H1 (cell line): Measurements from ENCODE around the gene C6orf58. TPM values are rescaled to one million over a fixed set of nuclear protein-coding genes. Genes with fewer than 3 reads are reported as not detected.

Experiments
- CTCF ChIA-PET: fragments of 300-600 bp; sonication (Branson Sonifier 250); formaldehyde crosslinking; loops from one replicate; lab custom pipeline; 2021; ENCODE audit not compliant: partially characterized antibody; lab: Charles Lee
- POLR2A ChIA-PET: fragments of 300-600 bp; sonication (Branson Sonifier 250); formaldehyde crosslinking; loops from one replicate; lab custom pipeline; 2021; ENCODE audit warnings: inconsistent platforms; ENCODE audit not compliant: partially characterized antibody; lab: Charles Lee
- DNase-seq, 2 experiments: peaks; one replicate each; pipeline versions ENCODE4 v3.0.0 to v3.0.0-alpha.2; 2010 to 2022; ENCODE audit warnings: low spot score in 2 of 2, low read depth in 1 of 2, mixed read lengths in 1 of 2
- FAIRE-seq: peaks from 2 replicates; lab custom pipeline; 2011; peaks lifted over from hg19 to GRCh38; lab: Jason Lieb, UNC
- H2AFZ ChIP-seq: 2 replicates; pipeline ENCODE4 v1.8.1; 2012; ENCODE audit warnings: low read length, inconsistent platforms
- H2AK5ac ChIP-seq: 2 replicates; pipeline ENCODE4 v1.6.1; 2013; ENCODE audit warnings: low read depth, low read length
- H2BK120ac ChIP-seq: replicated peaks from 2 replicates; pipeline ENCODE3; 2013; ENCODE audit warnings: low read depth, low read length, inconsistent platforms
- H2BK12ac ChIP-seq: 2 replicates; pipeline ENCODE4 v1.6.1; 2013; ENCODE audit warnings: low read depth, low read length
- H2BK15ac ChIP-seq: 2 replicates; pipeline ENCODE4 v1.6.1; 2013; ENCODE audit warnings: low read length
- H2BK20ac ChIP-seq: 2 replicates; pipeline ENCODE4 v1.6.1; 2013; ENCODE audit warnings: low read length
- H2BK5ac ChIP-seq: 2 replicates; pipeline ENCODE4 v1.6.1; 2013; ENCODE audit warnings: low read depth, low read length
- H3K14ac ChIP-seq: 2 replicates; pipeline ENCODE4 v1.6.1; 2013; ENCODE audit warnings: inconsistent platforms; ENCODE audit not compliant: insufficient read length
- H3K18ac ChIP-seq: 2 replicates; pipeline ENCODE4 v1.6.1; 2013; ENCODE audit warnings: low read length; ENCODE audit errors: extremely low read depth
- H3K23ac ChIP-seq: 2 replicates; pipeline ENCODE4 v1.6.1; 2013; ENCODE audit warnings: inconsistent platforms; ENCODE audit not compliant: insufficient read length
- H3K23me2 ChIP-seq: 2 replicates; pipeline ENCODE4 v1.6.1; 2013; ENCODE audit warnings: low read depth, low read length
- H3K27ac ChIP-seq: 2 replicates; pipeline ENCODE4 v1.6.1; 2011; ENCODE audit warnings: low read depth, low read length, inconsistent platforms
- H3K27me3 ChIP-seq, 4 experiments: replicated peaks in 1 of 4; 1 replicate in 1 of 4; 2 replicates in 3 of 4; pipeline versions ENCODE4 v1.6.1 to v1.8.1; 2011 to 2013; ENCODE audit warnings: low read length in 3 of 4, mild to moderate bottlenecking in 3 of 4, inconsistent platforms in 2 of 4, mixed read lengths in 2 of 4, moderate library complexity in 1 of 4; ENCODE audit not compliant: control insufficient read depth in 3 of 4, insufficient read depth in 3 of 4; ENCODE audit errors: extremely low read depth in 1 of 4
- H3K36me3 ChIP-seq, 4 experiments: 2 replicates each; pipeline versions ENCODE4 v1.6.1 to v1.8.1; 2011 to 2013; ENCODE audit warnings: mild to moderate bottlenecking in 4 of 4, low read length in 3 of 4, moderate library complexity in 2 of 4, control low read depth in 1 of 4, inconsistent platforms in 1 of 4; ENCODE audit not compliant: insufficient read depth in 4 of 4, control insufficient read depth in 2 of 4
- H3K4ac ChIP-seq: replicated peaks from 2 replicates; pipeline ENCODE3; 2013; ENCODE audit warnings: low read length, low read depth, mixed read lengths, inconsistent platforms; ENCODE audit not compliant: insufficient read length
- H3K4me1 ChIP-seq, 4 experiments: replicated peaks in 1 of 4; 1 replicate in 1 of 4; 2 replicates in 3 of 4; pipeline versions ENCODE4 v1.6.1 to v1.8.1; 2011 to 2013; ENCODE audit warnings: low read length in 3 of 4, inconsistent platforms in 2 of 4, mixed read lengths in 1 of 4; ENCODE audit not compliant: insufficient read depth in 4 of 4, control insufficient read depth in 3 of 4
- H3K4me2 ChIP-seq, 2 experiments: 2 replicates each; pipeline versions ENCODE4 v1.6.1 to v1.8.1; 2011 to 2013; ENCODE audit warnings: low read depth in 2 of 2, low read length in 2 of 2, control low read depth in 1 of 2, inconsistent platforms in 1 of 2, mild to moderate bottlenecking in 1 of 2; ENCODE audit not compliant: insufficient read depth in 1 of 2
- H3K4me3 ChIP-seq, 4 experiments: fragments of 200-600, 300-600 bp in 1 of 4; sonication (generic), shearing (Covaris generic), sonication (Bioruptor Twin) in 1 of 4; 2 replicates each; pipeline versions ENCODE4 v1.5.1 to v1.8.1; 2011 to 2016; ENCODE audit warnings: low read length in 4 of 4, low read depth in 3 of 4, control low read depth in 2 of 4, inconsistent platforms in 2 of 4, mild to moderate bottlenecking in 2 of 4, mixed read lengths in 1 of 4, moderate library complexity in 1 of 4; ENCODE audit not compliant: insufficient read depth in 2 of 4; ENCODE audit errors: extremely low read depth in 1 of 4
- H3K56ac ChIP-seq: replicated peaks from 2 replicates; pipeline ENCODE3; 2013; ENCODE audit warnings: low read depth, mild to moderate bottlenecking, mixed read lengths, low read length, inconsistent platforms; ENCODE audit not compliant: insufficient read length
- H3K79me1 ChIP-seq: 2 replicates; pipeline ENCODE4 v1.6.1; 2013; ENCODE audit warnings: low read depth, low read length, control low read depth
- H3K79me2 ChIP-seq, 2 experiments: 2 replicates each; pipeline versions ENCODE4 v1.6.1 to v1.8.1; 2012 to 2013; ENCODE audit warnings: low read length in 2 of 2, mild to moderate bottlenecking in 2 of 2, inconsistent platforms in 1 of 2; ENCODE audit not compliant: insufficient read depth in 2 of 2, control insufficient read depth in 1 of 2
- H3K9ac ChIP-seq, 4 experiments: replicated peaks in 1 of 4; 1 replicate in 1 of 4; 2 replicates in 3 of 4; pipeline versions ENCODE4 v1.6.1 to v1.8.1; 2011 to 2013; ENCODE audit warnings: low read depth in 3 of 4, low read length in 3 of 4, control low read depth in 2 of 4, mild to moderate bottlenecking in 2 of 4, moderate library complexity in 2 of 4, inconsistent platforms in 1 of 4; ENCODE audit errors: extremely low read depth in 1 of 4
- H3K9me3 ChIP-seq, 2 experiments: 2 replicates each; pipeline versions ENCODE4 v1.6.1 to v1.8.1; 2012 to 2013; ENCODE audit warnings: mild to moderate bottlenecking in 2 of 2, moderate library complexity in 2 of 2, control low read depth in 1 of 2, inconsistent platforms in 1 of 2, low read depth in 1 of 2, low read length in 1 of 2, mixed read lengths in 1 of 2; ENCODE audit not compliant: insufficient read depth in 2 of 2
- H4K20me1 ChIP-seq, 2 experiments: replicated peaks in 1 of 2; 2 replicates each; pipeline versions ENCODE3 to v1.8.1; 2011 to 2013; ENCODE audit warnings: inconsistent platforms in 2 of 2, low read length in 2 of 2, mild to moderate bottlenecking in 1 of 2; ENCODE audit not compliant: insufficient read depth in 2 of 2, control insufficient read depth in 1 of 2
- H4K5ac ChIP-seq: 2 replicates; pipeline ENCODE4 v1.6.1; 2013; ENCODE audit warnings: low read length, low read depth, mixed read lengths, inconsistent platforms; ENCODE audit not compliant: insufficient read length
- H4K8ac ChIP-seq: 2 replicates; pipeline ENCODE4 v1.8.0; 2013; ENCODE audit warnings: mild to moderate bottlenecking, moderate library complexity, low read length, inconsistent platforms; ENCODE audit not compliant: insufficient read depth; ENCODE audit errors: extremely low read depth
- H4K91ac ChIP-seq: replicated peaks from 2 replicates; pipeline ENCODE3; 2013; ENCODE audit warnings: low read length, mixed read lengths, inconsistent platforms; ENCODE audit not compliant: insufficient read length
- ASH2L ChIP-seq: fragments of 200-600, 300-600 bp; sonication (generic); IDR thresholded peaks from one replicate; pipeline ENCODE4 v1.7.1; 2017; ENCODE audit warnings: low read length
- CBX5 ChIP-seq: fragments of 300-800, 300-1000 bp; sonication (generic); IDR thresholded peaks from 2 replicates; pipeline ENCODE4 v1.7.1; 2016; ENCODE audit warnings: antibody characterized with exemption, low read length, low read depth
- EP300 ChIP-seq, 2 experiments: IDR thresholded peaks; 1 replicate in 1 of 2; 2 replicates in 1 of 2; pipeline ENCODE4 v1.6.1; 2011 to 2012; ENCODE audit warnings: low read depth in 2 of 2, low read length in 2 of 2, mild to moderate bottlenecking in 2 of 2, borderline replicate concordance in 1 of 2, inconsistent platforms in 1 of 2, moderate library complexity in 1 of 2
- FOSL1 ChIP-seq: IDR thresholded peaks from 2 replicates; pipeline ENCODE4 v1.6.1; 2011; ENCODE audit warnings: mild to moderate bottlenecking, low read depth, low read length, moderate library complexity; ENCODE audit not compliant: insufficient read depth
- MAX ChIP-seq: IDR thresholded peaks from 2 replicates; pipeline ENCODE4 v1.6.1; 2012; ENCODE audit warnings: inconsistent platforms
- TAF7 ChIP-seq: optimal IDR thresholded peaks from 2 replicates; pipeline ENCODE3; 2011; ENCODE audit warnings: low read depth, mild to moderate bottlenecking, inconsistent platforms, low read length, moderate library complexity, borderline replicate concordance
- TCF12 ChIP-seq: IDR thresholded peaks from 2 replicates; pipeline ENCODE4 v1.6.1; 2011; ENCODE audit warnings: low read depth, mild to moderate bottlenecking, low read length
- WGBS, 2 experiments: shearing (Covaris generic) in 1 of 2; methylation state at CpG; one replicate each; pipeline versions ENCODE4 v1.1.6 to v1.1.7; 2013 to 2015; ENCODE audit warnings: low lambda C conversion rate in 2 of 2, mixed read lengths in 2 of 2, inconsistent platforms in 1 of 2, low coverage in 1 of 2, missing lambda C conversion rate in 1 of 2; ENCODE audit not compliant: insufficient replicate concordance in 2 of 2, insufficient coverage in 1 of 2, insufficient read length in 1 of 2; ENCODE audit errors: extremely low coverage in 1 of 2, missing lambda C conversion rate in 1 of 2; 5-methylcytosine and 5-hydroxymethylcytosine counted together
- polyA plus RNA-seq, 7 experiments: library from polyadenylated mRNA; depleted of rRNA in 3 of 7; stranded (reverse) in 5 of 7; unstranded in 2 of 7; fragments of >200 nt in 5 of 7; fragments of 200-250 nt in 2 of 7; gene quantifications; 1 replicate in 5 of 7; 2 replicates in 1 of 7; 4 replicates in 1 of 7; pipeline versions ENCODE4 v1.2.1 to v1.2.3, GENCODE V29; 2011 to 2013; ENCODE audit warnings: missing spikeins in 2 of 7, mixed read lengths in 2 of 7
- total RNA-seq: library from RNA; stranded (reverse); fragmentation: NEBNext Ultra II Directional; extraction: Animal tissue kit (Norgen Biotek cat#: 25700); gene quantifications from 2 replicates; pipeline ENCODE4 v1.2.1, GENCODE V29; 2021

Gene C6orf58
- total and polyA plus RNA-seq, 2 of the 8 experiments (the other 6 are each of a cell fraction or from before 2014, with no cell fraction given) = not detected

GRCh38 chr6:127637830-127638409, 60.9 kb downstream of the C6orf58 start:
- TF ChIP-seq TAF7 = no peak
- TF ChIP-seq TCF12 = no peak
- no peak for TF ChIP-seq EP300 (IDR thresholded peaks at IDR 0.05; ENCODE audit: borderline replicate concordance in 1 of 2, low read depth in 2 of 2, low read length in 2 of 2)
- TF ChIP-seq ASH2L = no peak
- TF ChIP-seq CBX5 = no peak
- TF ChIP-seq MAX = no peak
- no peak for TF ChIP-seq FOSL1
- Histone ChIP-seq H2BK5ac (no peak overlapping the region), H3K27ac (no peak overlapping the region), H3K36me3 (no peaks in the 10 kb centered on the region), H3K79me1 (no peaks in the 10 kb centered on the region), H3K14ac (no peak overlapping the region), H2BK120ac (no peak overlapping the region), H3K27me3 (no peaks in the 10 kb centered on the region), H3K4ac (no peak overlapping the region), H3K4me1 (no peaks in the 10 kb centered on the region), H4K20me1 (no peaks in the 10 kb centered on the region), H3K9ac (no peak overlapping the region), H2AFZ (no peak overlapping the region), H3K4me2 (no peak overlapping the region), H3K18ac (no peak overlapping the region), H2BK20ac (no peak overlapping the region), H3K23me2 (no peaks in the 10 kb centered on the region; the same call in 1 of the 2 replicates), H4K5ac (no peak overlapping the region), H3K4me3 (no peak overlapping the region), H2BK12ac (no peak overlapping the region), H4K91ac (no peak overlapping the region), H4K8ac (no peak overlapping the region), H2AK5ac (no peak overlapping the region), H3K79me2 (no peaks in the 10 kb centered on the region), H3K56ac (no peak overlapping the region), H2BK15ac (no peak overlapping the region), H3K23ac (no peak overlapping the region), H3K9me3 (no peaks in the 10 kb centered on the region)
- DNase-seq (no peak), FAIRE-seq (no peak)
- WGBS, 2 experiments = 75% methylated on average over 5 of the region's 5 CpGs; no CpG with 5 or more reads in 1 of the 2 experiments
- CTCF ChIA-PET = interaction anchor here (0.9 to 1.1 kb wide), 2 partner anchors 18 to 79 kb away, joined by 3 read pairs; no protein-coding TSS in a partner anchor
- POLR2A ChIA-PET = no interaction called here
